GM19351 (cell line): ENCODE data around the gene SSR4.

Source experiments
- ATAC-seq: cut with Tn5 transposase; IDR thresholded peaks from one replicate; pipeline ENCODE4 v1.9.1; 2021; ENCODE audit warnings: mild to moderate bottlenecking, moderate library complexity; ENCODE audit not compliant: unreplicated experiment

The SSR4 gene

DNA sequence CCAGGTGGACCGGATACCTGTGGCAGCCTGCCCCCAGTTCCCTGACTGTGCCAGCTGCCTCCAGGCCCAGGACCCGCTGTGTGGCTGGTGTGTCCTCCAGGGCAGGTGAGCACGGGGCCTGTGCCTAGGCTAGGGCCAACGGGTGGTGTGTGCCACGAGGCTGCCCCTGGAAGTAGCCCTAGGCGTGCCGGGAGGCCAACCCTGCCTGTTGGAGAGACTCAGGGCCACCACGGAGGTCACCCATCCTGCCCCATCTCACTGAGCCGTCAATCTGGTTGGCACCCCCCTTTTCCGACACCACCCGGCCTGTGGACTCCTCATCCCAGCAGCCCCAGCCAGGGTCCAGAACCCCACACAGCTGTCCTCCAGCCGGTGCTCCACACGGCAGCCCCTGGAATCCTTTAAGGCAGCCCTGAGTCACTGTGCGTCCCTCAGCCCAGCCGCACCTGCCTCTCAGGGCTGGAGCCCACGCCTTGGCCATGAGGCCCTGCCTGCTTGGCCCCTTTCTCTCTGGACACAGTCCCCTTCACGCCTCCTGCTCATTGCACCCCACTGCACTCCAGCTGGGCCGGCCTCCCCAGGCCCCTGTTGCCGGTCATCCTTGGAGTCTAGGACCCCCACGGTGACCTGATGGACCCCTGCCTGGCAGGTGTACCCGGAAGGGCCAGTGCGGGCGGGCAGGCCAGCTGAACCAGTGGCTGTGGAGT lies 25.2 kb upstream of the SSR4 start:
- ATAC-seq, result no peak

DNA sequence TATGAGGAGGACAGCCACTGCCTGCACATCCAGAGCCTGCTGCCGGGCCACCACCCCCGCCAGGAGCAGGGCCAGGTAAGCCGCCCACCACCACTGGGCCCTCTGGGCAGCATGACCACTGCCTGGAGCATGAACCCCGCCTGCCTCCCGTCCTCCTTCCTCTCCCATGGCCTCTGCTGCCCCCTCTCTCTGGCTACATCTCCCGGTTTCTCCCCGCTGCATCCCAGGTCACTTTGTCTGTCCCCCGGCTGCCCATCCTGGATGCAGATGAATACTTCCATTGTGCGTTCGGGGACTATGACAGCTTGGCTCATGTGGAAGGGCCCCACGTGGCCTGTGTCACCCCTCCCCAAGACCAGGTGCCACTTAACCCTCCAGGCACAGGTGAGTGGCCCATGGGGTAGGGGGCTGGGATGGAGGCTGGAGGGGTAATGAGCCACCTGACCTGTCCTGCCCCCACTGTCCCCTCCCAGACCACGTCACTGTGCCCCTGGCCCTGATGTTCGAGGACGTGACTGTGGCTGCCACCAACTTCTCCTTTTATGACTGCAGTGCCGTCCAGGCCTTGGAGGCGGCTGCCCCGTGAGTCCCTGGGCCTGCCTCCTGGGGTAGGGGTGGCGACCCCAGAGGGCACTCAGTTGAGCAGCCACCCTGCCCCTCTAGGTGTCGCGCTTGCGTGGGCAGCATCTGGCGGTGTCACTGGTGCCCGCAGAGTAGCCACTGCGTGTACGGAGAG lies 24.4 kb upstream of the SSR4 start:
- ATAC-seq, result no peak

DNA sequence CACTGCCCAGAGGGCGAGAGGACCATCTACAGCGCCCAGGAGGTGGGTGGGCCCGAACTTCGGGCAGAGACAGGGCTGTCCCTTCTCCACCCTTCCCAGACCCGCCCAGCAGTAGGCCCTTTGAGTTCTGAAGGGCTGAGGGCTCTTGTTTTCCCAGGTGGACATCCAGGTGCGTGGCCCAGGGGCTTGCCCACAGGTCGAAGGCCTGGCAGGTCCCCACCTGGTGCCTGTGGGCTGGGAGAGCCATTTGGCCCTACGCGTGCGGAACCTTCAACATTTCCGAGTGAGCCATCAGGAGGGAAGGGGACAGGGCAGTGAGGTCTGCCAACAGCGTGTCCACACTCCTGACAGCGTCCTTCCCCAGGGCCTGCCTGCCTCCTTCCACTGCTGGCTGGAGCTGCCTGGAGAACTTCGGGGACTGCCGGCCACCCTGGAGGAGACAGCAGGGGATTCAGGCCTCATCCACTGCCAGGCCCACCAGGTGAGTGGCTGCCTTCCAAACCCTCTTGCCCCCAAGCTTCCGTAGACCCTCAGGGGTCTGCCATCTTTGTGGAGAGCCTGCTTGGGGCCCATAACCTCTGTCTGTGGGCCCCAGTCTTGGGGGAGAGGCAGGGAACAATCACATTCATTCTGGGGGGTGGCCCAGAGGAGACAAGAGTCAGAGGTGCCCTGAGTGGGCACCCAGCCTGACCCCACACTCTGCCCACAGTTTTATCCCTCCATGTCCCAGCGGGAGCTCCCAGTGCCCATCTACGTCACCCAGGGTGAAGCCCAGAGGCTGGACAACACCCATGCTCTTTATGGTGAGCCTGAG lies 23.7 kb upstream of the SSR4 start:
- ATAC-seq, result no peak

DNA sequence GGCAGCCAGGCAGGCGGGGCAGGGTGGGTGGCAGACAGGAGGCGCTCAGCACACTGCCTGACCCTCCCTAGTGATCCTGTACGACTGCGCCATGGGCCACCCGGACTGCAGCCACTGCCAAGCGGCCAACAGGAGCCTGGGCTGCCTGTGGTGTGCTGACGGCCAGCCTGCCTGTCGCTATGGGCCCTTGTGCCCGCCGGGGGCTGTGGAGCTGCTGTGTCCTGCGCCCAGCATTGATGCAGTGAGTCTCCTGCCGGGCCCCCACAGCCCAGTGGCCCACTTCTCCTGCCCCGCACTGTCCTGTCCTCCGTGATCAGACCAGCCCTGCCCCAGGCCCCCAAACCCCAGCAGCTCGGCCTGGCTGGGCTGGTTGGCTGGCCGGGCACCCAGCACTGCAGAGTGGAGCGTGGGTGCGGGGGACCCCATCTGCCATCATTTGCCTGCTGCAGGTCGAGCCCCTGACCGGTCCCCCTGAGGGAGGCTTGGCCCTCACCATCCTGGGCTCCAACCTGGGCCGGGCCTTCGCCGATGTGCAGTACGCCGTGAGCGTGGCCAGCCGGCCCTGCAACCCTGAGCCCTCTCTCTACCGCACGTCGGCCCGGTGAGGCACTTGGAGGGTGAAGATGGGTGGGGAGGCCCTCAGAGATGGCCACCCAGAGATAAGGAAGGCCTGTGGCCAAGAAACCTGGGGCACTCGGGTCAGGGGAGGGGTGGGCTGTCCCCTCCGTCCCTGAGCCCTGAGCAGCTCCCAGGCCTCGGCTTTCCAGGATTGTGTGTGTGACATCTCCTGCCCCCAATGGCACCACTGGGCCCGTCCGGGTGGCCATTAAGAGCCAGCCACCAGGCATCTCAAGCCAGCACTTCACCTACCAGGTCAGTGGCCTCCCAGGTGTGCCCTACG lies 22.8 kb upstream of the SSR4 start:
- ATAC-seq, result no peak

DNA sequence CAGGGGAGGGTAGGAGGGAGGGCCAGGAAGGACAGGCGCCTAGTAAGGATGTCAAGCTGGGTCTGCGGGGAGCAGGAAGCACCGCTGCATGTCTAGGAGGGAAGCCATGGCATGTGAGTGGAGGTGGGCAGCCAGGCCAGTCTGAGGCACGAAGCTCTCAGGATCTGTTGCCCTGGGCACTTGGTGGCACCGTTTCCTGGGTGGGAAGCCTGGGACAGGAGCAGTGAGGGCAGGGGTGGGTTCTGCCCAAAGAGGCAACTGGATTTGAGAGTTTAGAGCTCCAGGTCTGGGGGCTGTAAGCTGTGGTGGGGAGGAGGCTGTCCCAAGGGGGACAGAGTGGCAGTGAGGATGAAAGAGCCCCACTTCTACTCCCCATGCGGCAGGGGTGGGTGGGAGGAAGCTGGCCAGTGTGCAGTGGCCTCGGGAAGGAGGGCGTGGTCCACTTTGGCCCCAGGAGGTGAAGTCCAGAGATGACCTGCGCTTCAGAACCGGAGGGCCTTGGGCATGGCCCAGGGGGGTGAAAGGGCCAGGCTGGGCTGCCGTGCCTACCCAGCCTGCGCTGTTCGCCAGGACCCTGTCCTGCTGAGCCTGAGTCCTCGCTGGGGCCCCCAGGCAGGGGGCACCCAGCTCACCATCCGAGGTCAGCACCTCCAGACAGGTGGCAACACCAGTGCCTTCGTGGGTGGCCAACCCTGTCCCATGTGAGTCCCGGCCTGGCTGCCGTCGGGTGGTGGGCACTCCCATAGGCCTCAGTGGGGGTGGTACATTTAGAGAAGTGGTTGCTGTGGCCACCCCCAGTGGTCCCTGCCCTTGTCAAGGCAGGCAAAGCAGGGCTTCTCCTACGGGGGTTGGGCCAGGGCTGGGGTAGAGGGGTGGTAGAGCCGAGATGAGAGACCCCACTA lies 21.9 kb upstream of the SSR4 start:
- ATAC-seq, result no peak

DNA sequence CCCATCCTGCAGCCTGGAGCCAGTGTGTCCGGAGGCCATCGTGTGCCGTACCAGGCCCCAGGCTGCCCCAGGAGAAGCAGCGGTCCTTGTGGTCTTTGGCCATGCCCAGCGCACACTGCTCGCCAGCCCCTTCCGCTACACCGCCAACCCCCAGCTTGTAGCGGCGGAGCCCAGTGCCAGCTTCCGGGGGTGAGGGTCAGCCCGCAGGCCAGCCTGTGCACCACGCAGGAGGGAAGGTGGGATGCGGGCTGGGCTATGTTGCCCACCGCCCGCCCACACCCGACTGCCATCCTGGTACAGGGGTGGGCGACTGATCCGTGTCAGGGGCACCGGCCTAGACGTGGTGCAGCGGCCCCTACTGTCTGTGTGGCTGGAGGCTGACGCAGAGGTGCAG lies 21.3 kb upstream of the SSR4 start:
- ATAC-seq, result no peak

DNA sequence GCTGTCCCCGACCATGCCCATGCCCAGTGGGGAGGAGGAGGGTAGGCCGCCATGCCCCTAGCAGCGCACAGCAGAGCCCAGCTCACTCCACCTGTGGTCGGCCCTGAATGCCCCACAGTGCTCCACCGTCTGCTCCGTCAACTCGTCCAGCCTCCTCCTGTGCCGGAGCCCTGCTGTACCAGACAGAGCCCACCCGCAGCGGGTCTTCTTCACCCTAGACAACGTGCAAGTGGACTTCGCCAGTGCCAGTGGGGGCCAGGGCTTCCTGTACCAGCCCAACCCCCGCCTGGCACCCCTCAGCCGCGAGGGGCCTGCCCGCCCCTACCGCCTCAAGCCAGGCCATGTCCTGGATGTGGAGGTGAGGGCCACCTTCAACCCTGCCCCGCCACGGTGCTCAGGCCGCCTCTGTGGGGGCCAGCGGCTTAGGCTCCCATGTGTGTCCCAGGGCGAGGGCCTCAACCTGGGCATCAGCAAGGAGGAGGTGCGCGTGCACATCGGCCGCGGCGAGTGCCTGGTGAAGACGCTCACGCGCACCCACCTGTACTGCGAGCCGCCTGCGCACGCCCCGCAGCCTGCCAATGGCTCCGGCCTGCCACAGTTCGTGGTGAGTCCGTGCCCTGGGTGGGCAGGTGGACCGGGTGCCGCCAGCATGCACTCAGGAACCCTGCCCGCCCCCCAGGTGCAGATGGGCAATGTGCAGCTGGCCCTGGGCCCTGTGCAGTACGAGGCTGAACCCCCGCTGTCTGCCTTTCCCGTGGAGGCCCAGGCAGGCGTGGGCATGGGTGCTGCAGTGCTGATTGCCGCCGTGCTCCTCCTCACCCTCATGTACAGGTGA lies 20.5 kb upstream of the SSR4 start:
- no peak for ATAC-seq

DNA sequence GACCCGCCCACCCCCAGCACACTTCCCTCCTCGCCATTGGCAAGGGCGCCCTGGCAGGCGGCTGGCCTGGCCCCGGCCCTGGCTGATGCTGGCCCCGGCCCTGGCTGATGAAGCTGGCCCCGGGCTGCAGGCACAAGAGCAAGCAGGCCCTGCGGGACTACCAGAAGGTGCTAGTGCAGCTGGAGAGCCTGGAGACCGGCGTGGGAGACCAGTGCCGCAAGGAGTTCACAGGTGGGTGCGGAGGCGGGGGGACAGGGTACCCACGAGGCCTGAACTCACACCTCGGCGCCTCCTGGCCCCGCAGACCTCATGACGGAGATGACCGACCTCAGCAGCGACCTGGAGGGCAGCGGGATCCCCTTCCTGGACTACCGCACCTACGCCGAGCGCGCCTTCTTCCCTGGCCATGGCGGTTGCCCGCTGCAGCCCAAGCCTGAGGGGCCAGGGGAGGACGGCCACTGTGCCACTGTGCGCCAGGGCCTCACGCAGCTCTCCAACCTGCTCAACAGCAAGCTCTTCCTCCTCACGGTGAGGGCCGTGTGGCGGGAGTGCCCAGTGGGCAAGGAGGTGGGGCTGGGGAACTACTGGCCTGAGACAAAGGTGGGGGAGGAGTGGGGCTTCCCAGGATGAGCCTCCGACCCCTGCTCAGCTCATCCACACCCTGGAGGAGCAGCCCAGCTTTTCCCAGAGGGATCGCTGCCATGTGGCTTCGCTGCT lies 19.7 kb upstream of the SSR4 start:
- ATAC-seq, result no peak

DNA sequence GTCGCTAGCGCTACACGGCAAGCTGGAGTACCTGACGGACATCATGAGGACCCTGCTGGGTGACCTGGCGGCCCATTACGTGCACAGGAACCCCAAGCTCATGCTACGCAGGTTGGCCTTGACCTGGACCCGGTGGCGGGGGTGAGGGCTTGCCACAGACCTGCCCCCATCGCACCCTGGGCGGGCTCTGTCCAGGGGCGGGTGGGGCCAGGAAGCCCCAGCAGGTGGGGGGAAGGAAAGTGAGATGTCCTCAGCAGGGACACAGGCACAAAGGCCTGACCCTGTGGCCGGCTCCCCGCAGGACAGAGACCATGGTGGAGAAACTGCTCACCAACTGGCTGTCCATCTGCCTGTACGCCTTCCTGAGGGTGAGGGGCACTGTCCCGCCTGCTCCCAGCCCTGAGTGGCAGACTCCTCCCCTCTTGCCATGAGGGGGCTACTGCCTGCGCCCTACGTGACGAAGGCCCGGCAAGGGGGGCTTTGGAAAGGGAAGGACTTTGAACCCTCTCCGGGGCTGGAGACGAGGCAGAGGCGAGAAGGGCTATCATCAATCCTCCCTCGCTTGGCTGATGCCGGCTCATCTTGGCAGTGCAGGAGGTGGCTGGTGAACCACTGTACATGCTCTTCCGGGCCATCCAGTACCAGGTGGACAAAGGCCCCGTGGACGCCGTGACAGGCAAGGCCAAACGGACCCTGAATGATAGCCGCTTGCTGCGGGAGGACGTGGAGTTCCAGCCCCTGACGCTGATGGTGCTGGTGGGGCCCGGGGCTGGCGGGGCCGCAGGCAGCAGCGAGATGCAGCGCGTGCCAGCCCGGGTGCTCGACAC lies 19.0 kb upstream of the SSR4 start:
- no peak for ATAC-seq

DNA sequence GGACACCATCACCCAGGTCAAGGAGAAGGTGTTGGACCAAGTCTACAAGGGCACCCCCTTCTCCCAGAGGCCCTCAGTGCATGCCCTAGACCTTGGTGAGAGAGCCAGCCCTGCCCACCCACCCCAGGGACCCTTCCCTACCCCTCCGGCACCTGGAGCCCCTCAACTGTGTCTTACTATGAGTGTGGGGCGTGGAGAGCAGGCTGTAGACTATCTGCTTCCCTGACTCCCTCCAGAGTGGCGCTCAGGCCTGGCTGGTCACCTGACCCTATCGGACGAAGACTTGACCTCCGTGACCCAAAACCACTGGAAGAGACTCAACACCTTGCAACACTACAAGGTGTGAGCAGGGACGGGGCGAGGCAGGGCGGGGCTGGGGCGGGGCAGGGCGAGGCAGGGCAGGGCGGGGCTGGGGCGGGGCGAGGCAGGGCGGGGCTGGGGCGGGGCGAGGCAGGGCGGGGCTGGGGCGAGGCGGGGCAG lies 18.3 kb upstream of the SSR4 start:
- ATAC-seq, result no peak

DNA sequence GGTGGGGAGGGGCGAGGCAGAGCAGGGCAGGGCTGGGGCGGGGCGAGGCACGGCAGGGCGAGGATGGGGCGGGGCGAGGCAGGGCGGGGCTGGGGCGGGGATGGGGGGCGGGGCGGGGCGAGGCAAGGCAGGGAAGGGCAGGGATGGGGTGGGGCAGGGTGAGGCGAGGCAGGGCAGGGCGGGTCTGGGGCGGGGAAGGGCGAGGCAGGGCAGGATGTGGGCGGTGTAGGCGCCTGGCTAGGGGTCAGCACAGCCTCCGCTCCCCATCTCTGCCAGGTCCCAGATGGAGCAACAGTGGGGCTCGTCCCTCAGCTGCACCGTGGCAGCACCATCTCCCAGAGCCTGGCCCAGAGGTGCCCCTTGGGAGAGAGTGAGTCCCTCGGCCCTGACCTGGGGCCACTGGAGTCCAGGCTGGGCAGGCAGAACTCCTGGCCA lies 17.8 kb upstream of the SSR4 start:
- no peak for ATAC-seq

DNA sequence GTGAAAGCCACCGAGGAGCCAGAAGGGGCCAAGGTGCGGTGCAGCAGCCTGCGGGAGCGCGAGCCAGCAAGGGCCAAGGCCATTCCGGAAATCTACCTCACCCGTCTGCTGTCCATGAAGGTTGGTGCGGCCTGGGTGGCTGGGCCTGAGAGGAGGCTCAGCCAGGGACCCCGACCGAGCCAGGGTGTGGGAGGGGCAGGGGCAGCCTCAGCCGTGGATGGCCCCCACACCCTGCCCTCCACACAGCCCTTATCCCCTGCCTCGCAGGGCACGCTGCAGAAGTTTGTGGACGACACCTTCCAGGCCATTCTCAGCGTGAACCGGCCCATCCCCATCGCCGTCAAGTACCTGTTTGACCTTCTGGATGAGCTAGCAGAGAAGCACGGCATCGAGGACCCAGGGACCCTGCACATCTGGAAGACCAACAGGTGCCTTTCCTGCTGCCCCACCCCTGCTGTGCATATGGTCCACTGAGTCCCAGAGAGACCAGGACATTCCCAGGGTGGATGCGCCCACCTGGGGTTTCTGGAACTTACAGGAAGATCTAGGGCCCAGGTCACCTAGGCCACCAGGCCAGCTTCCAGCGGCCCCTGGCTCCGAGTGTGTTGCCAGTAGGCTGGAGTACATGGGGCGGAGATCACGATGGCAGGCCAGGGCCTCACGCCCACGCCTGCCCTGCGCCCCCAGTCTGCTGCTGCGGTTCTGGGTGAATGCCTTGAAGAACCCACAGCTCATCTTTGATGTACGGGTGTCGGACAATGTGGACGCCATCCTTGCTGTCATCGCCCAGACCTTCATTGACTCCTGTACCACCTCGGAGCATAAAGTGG lies 17.0 kb upstream of the SSR4 start:
- ATAC-seq, result no peak

DNA sequence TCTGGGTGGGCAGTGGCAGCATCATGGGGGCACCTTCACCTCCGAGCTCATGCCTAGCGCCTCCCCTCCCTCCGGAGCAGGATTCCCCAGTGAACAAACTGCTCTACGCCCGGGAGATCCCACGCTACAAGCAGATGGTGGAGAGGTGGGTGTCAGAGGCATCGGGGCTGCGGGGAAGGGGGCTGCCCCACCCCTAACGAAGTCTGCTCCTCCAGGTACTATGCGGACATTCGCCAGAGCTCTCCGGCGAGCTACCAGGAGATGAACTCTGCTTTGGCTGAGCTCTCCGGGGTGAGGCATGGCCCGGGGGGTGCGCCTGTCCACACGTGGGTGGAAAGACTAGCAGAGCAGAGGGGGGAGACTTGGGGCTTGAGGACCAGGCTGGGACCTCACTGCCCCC lies 16.3 kb upstream of the SSR4 start:
- ATAC-seq, result no peak

DNA sequence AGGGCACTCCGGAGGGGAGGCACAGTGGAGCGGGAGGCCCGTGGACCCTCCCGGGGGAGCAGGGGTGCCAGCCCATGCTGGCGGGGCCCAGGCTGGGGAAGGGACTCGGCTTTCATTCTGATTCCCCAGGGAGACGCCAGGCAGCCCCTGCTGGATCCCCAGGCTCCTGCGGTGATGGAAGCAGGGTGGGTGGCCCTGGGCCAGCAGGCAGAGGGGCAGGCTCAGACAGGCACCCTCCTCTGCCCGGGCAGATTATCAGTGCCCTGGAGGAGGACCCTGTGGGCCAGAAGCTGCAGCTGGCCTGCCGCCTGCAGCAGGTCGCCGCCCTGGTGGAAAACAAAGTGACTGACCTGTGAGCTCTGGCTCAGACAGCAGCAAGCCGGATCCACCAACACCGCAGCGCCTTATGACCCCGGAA lies 15.8 kb upstream of the SSR4 start:
- ATAC-seq, result no peak

DNA sequence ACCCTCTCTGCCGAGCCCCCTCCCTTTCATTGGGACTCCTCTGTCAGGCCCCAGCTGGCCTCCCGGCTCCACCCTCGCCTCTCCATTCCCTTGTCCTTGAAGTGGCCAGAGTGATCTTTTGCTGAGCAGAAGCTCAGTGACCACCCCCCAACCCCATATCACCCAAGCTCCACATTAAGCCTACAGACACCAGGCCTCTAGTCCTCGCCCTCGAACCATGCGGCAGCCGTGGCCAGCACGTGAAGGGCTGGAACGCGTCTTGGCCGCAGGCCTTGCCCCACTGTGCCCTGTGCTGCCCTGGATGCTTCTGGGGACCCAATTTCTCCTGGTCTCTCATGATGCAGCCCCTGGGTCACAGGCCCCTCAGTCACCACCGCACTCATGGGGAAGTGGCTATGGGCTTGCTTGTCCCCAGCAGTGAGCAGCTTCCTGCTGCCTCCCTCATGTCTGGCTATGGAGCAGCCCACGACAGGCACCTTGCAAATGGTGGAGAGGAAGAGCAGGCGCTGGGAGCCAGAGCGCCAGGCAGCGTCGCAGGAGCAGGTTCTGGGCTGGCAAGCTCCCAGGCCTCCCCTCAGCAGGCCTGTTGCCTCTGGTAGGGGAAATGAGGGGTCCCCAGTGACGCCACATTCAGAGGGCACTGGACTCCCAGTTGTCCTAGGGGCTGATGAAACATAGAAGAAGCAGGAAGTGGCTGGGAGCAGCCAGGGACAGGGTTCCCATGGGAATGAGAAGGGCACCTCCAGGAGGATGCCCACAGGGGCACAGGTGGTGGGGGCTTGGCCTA lies 14.4 kb upstream of the SSR4 start:
- no peak for ATAC-seq
